ENCODE measurements around the gene TMEM163.
"Not testable (repeated sequence)": the region's sequence is repeated elsewhere in the genome, so short reads cannot be mapped to it uniquely, and the experiment has no call there.

TMEM163 gene

DNA sequence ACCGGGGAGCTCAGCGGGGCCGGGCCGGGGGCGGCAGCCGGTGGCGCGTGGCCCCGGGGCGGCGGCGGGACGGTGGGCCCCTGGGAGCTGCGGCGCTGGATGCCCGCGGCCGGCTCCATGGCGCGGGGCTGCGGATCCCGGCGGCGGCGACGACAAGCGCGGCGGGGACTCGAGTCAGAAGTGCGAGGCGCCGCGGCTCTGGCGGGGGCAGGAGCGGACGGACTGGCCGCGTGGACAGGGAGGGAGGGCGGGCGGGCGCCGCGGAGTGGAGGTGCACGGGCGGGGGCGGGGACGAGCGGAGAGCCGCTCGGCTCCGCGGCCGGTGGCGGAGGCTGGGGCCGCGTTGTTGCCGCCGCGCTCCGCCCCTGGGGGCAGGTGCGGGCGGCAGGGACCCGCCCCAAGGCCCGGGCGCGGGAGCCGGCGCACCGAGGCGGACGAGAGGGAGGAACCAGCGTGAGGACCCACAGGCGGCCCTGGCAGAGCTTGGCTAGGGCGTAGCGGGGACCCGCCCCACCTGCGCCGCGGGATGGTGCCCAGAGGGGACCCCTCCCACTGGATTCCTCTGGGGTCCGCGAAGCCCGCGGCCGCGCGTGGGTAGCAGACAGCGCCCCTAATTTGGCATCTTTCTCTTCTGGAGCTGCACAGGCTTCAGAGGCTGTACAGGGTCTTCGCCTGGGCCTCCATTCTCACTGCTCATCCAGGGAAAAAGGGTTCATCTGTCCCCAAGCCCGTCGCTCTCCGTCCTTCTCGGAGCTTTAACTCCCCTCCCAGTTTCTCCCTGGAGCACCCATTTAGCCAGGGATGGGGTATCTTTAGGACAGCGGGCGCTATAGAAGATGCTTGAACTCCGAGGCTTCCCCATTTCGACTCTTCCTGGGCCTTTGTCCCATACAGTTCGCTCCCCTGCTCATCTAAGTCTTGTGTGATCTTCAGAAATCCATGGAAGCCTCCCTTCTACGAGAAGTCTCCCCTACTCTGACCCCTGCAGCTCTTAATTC lies at the start of gene TMEM163:
TSS of gene TMEM163 (minus strand) at position 184 of the 998 bp plus-strand sequence.
- Mint-ChIP-seq H3K27ac (no peak within 1 kb of the TSS), H3K36me3 (no peaks in the 10 kb centered on the region), H3K27me3 (peaks cover 44% of the 10 kb centered on the region), H3K4me1 (peaks cover 26% of the 10 kb centered on the region), H3K9me3 (no peaks in the 10 kb centered on the region), H3K4me3 (peak within 1 kb of the TSS; percentile 82)

GRCh38 chr2:134766583-134766982 lies 47.8 kb upstream of the TMEM163 start:
- H3K27ac Mint-ChIP-seq: no peak overlapping the region
- H3K36me3 Mint-ChIP-seq: no peaks in the 10 kb centered on the region
- H3K27me3 Mint-ChIP-seq: peaks cover 8% of the 10 kb centered on the region
- no peaks in the 10 kb centered on the region for H3K9me3 Mint-ChIP-seq
- no peaks in the 10 kb centered on the region for H3K4me1 Mint-ChIP-seq
- H3K4me3 Mint-ChIP-seq: no peak overlapping the region

DNA sequence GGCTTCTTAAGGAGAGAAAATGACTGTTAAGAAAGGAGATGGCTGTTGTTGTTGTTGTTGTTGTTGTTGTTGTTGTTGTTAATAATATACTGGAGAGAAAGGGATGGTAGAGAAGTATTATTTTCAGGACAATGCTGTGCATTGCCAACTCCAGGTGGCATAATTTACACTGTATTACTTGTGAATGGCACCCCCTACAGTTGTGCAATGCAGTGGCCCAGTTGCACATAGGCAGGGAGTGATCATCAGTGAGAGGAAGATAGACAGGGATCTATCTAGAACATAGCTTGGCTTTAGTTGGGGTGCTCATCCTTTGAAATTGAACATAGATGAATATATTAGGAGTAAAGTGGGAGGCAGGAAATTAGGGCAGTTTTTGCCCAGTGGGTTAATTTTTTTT lies 47.2 kb upstream of the TMEM163 start:
- Mint-ChIP-seq H3K36me3 (no peaks in the 10 kb centered on the region), H3K4me3 (no peak overlapping the region), H3K27ac (no peak overlapping the region), H3K27me3 (peaks cover 11% of the 10 kb centered on the region), H3K9me3 (no peaks in the 10 kb centered on the region), H3K4me1 (no peaks in the 10 kb centered on the region)

DNA sequence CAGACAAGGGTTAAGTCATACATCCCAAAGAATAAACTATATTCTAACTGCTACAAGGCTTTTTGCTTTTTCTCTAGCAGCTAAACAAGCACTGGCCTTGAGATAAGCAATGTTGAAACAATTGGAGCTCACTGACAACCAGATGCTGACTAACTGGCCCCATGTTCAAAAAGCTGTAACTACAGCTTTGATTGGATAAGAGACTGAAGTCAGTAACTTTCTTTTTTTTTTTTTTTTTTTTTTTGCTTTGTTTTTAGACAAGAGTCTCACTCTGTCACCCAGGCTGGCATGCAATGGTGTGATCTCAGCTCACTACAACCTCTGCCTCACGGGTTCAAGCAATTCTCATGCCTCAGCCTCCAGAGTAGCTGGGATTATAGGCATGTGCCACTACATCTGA lies 45.4 kb upstream of the TMEM163 start:
- H3K9me3 Mint-ChIP-seq: no peaks in the 10 kb centered on the region

DNA sequence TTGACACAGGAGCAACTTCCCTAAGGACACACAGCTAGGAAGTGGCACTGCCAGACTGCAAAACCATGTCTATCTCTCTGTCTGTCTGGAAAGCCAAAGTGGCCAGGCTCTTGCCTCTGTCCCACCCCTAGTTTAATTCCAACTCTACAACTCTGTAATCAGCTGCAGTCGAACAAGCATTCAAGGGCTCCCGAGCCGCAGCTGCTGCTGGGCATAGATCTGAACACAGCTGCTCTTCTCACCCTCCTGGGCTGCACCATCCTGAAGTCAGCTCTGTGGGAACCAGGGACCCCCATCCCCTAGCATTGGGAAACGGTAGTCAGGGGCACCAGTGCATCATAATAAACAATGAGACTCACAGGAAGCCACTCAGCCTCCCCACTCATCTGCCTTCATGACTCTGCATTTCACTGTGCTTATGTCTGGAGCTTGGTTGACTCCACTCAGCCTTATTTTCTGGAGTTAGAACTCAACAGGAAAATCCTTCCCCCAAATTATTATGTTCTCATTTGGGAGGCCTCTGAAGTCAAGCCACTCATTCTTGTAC lies 44.4 kb upstream of the TMEM163 start:
- Mint-ChIP-seq H3K9me3 (no peaks in the 10 kb centered on the region), H3K27ac (no peak overlapping the region), H3K4me3 (no peak overlapping the region), H3K36me3 (no peaks in the 10 kb centered on the region), H3K27me3 (peaks cover 13% of the 10 kb centered on the region), H3K4me1 (peaks cover 3% of the 10 kb centered on the region)

More for the DNA sequence above, 45.4 kb upstream of the TMEM163 start:
- H3K27me3 Mint-ChIP-seq: peaks cover 13% of the 10 kb centered on the region
- no peaks in the 10 kb centered on the region for H3K36me3 Mint-ChIP-seq
- H3K27ac Mint-ChIP-seq: no peak overlapping the region
- no peak overlapping the region for H3K4me3 Mint-ChIP-seq
- no peaks in the 10 kb centered on the region for H3K4me1 Mint-ChIP-seq

- Mint-ChIP-seq H3K27ac (no peak overlapping the region), H3K36me3 (no peaks in the 10 kb centered on the region), H3K4me3 (no peak overlapping the region), H3K9me3 (no peaks in the 10 kb centered on the region), H3K4me1 (peaks cover 4% of the 10 kb centered on the region), H3K27me3 (peaks cover 13% of the 10 kb centered on the region)
Observed at GRCh38 chr2:134762508-134762907, 43.7 kb upstream of the TMEM163 start.

DNA sequence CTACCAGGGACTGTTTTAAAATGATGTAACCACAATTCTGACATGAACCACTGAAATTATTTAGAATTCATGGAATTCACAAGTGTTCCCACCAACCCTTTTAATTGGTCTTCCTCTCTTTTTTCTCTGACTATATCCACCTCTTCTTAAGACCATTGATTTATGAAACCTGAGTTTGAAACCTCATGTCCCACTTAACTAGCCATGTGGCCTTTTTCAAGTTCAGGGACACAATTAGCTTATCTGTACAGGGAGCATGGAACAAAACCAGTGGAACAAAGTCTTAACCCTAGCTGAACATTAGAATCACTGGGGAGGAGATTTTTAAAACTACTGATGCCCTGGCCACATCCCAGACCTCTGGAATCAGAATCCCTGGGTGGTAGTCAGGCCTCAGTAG lies 41.6 kb upstream of the TMEM163 start:
- H3K36me3 Mint-ChIP-seq: peaks cover 2% of the 10 kb centered on the region
- H3K27me3 Mint-ChIP-seq: peaks cover 20% of the 10 kb centered on the region
- no peak overlapping the region for H3K4me3 Mint-ChIP-seq
- peaks cover 4% of the 10 kb centered on the region for H3K4me1 Mint-ChIP-seq
- H3K9me3 Mint-ChIP-seq: peaks cover 5% of the 10 kb centered on the region
- H3K27ac Mint-ChIP-seq: no peak overlapping the region

GRCh38 chr2:134758633-134759032 lies 39.8 kb upstream of the TMEM163 start:
- Mint-ChIP-seq H3K36me3 (peaks cover 3% of the 10 kb centered on the region), H3K27me3 (peaks cover 29% of the 10 kb centered on the region), H3K4me1 (peaks cover 4% of the 10 kb centered on the region), H3K27ac (no peak overlapping the region), H3K9me3 (peaks cover 13% of the 10 kb centered on the region), H3K4me3 (no peak overlapping the region)

DNA sequence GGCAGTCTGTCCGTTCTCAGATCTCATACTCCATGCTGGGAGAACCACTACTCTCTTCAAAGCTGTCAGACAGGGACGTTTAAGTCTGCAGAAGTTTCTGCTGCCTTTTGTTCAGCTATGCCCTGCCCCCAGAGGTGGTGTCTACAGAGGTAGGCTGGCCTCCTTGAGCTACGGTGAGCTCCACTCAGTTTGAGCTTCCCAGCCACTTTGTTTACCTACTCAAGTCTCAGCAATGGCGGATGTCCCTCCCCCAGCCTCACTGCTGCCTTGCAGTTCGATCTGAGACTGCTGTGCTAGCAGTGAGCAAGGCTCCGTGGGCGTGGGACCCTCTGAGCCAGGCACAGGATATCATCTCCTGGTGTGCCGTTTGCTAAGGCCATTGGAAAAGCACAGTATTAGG lies 33.2 kb upstream of the TMEM163 start:
- H3K27ac Mint-ChIP-seq, H3K36me3 Mint-ChIP-seq, H3K4me1 Mint-ChIP-seq, H3K4me3 Mint-ChIP-seq: not testable (repeated sequence)
- H3K27me3 Mint-ChIP-seq: peaks cover 34% of the 10 kb centered on the region
- H3K9me3 Mint-ChIP-seq: peaks cover 16% of the 10 kb centered on the region

GRCh38 chr2:134745546-134745945 lies 26.7 kb upstream of the TMEM163 start:
- H3K27me3 Mint-ChIP-seq: peaks cover 10% of the 10 kb centered on the region
- H3K4me3 Mint-ChIP-seq: no peak overlapping the region
- H3K4me1 Mint-ChIP-seq: peaks cover 12% of the 10 kb centered on the region
- no peaks in the 10 kb centered on the region for H3K36me3 Mint-ChIP-seq
- no peaks in the 10 kb centered on the region for H3K9me3 Mint-ChIP-seq
- no peak overlapping the region for H3K27ac Mint-ChIP-seq

- no peak overlapping the region for H3K27ac Mint-ChIP-seq
- no peaks in the 10 kb centered on the region for H3K36me3 Mint-ChIP-seq
- no peaks in the 10 kb centered on the region for H3K9me3 Mint-ChIP-seq
- no peak overlapping the region for H3K4me3 Mint-ChIP-seq
- H3K27me3 Mint-ChIP-seq: peaks cover 12% of the 10 kb centered on the region
- peaks cover 12% of the 10 kb centered on the region for H3K4me1 Mint-ChIP-seq
Observed at GRCh38 chr2:134745023-134745422, 26.2 kb upstream of the TMEM163 start.

- H3K36me3 Mint-ChIP-seq: no peaks in the 10 kb centered on the region
- no peak overlapping the region for H3K4me3 Mint-ChIP-seq
- H3K4me1 Mint-ChIP-seq: peaks cover 4% of the 10 kb centered on the region
- H3K27me3 Mint-ChIP-seq: peaks cover 3% of the 10 kb centered on the region
- no peak overlapping the region for H3K27ac Mint-ChIP-seq
- H3K9me3 Mint-ChIP-seq: no peaks in the 10 kb centered on the region
Observed at GRCh38 chr2:134739879-134740301, 21.1 kb upstream of the TMEM163 start.

GRCh38 chr2:134739236-134739878 lies 20.6 kb upstream of the TMEM163 start:
- H3K4me3 Mint-ChIP-seq: no peak overlapping the region
- H3K36me3 Mint-ChIP-seq: no peaks in the 10 kb centered on the region
- H3K27ac Mint-ChIP-seq: no peak overlapping the region
- H3K9me3 Mint-ChIP-seq: no peaks in the 10 kb centered on the region
- H3K4me1 Mint-ChIP-seq: no peaks in the 10 kb centered on the region
- H3K27me3 Mint-ChIP-seq: peaks cover 3% of the 10 kb centered on the region

- Mint-ChIP-seq H3K4me1 (no peaks in the 10 kb centered on the region), H3K9me3 (no peaks in the 10 kb centered on the region), H3K27ac (no peak overlapping the region)
Observed at GRCh38 chr2:134738141-134738870, 19.5 kb upstream of the TMEM163 start.

DNA sequence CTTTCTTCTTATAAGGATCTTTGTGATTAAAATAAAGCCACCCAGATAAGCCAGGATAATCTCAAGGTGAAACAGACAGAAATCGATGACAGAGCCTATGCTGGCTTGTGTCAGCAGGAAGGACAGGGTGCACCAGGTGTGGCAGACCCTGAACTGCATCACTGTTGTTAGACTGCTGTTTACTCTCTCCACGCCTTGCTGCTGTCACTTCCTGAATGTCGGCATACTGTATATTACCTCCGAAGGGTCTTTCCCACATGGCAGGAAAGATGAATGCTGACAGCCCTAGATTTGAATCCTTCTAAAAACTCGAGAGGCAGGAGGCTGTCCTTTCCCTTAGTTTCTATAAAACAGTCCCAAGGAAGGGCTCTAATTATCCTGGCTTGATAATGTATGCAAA lies 18.9 kb upstream of the TMEM163 start:
- H3K36me3 Mint-ChIP-seq: no peaks in the 10 kb centered on the region
- no peak overlapping the region for H3K27ac Mint-ChIP-seq
- H3K9me3 Mint-ChIP-seq: no peaks in the 10 kb centered on the region
- H3K4me1 Mint-ChIP-seq: no peaks in the 10 kb centered on the region
- no peak overlapping the region for H3K4me3 Mint-ChIP-seq
- peaks cover 2% of the 10 kb centered on the region for H3K27me3 Mint-ChIP-seq

More at GRCh38 chr2:134738141-134738870, 19.5 kb upstream of the TMEM163 start:
- Mint-ChIP-seq H3K4me3 (no peak overlapping the region), H3K27me3 (peaks cover 2% of the 10 kb centered on the region), H3K36me3 (no peaks in the 10 kb centered on the region)
